ENCODE results near the gene CIZ1. TPM values are rescaled to one million over a fixed set of nuclear protein-coding genes. Genes with fewer than 3 reads are reported as not detected.

Gene CIZ1
- total and polyA plus RNA-seq, 10 of the 15 experiments (the other 5 are each of a cell fraction or from before 2014, with no cell fraction given): 1.8 to 91.6 (median 35.4) TPM

DNA sequence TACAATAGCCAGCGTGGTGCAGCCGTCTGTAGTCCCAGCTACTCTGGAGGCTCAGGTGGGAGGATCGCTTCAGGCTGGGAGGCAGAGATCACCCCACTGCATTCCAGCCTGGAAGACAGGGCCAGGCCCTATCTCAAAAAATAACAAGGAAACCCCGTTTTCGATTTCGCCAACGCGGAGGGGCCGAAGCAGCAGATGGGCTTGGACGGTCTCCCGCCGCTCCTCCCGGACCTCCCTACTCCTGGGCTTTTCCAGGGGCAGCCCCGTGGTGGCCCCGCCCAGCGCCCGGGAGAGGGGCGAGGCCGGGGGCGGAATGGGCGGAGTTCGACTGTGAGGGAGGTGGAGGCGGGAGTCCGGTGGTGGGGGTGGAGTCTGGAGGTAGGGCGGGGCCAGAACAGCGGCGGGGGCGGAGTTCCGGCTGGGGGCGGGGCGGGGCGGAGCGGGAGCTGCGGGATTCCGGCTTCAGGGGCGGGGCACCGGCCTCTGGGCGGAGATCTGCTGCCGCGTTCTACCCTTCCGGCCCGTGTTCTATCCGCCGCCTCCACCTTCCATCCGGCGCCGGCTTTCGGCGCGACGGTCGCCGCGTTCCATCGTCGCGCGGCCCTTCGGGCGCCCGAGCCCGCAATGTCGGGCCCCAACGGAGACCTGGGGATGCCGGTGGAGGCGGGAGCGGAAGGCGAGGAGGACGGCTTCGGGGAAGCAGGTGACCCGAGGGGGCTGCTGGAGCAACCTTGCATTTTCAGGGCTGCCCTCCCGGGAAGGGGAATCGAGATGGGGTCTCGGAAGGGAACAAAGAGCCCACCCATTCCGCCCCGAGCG is 31.4 kb downstream of the CIZ1 start, which contains the start of gene BBLN (continued):
- TF ChIP-seq ZNF687 (IDR thresholded peaks at IDR 0.05) (no peak), ZNF384 (IDR thresholded peaks at IDR 0.05; ENCODE audit: borderline replicate concordance, low read depth, low read length) (no peak), GATAD2B (conservative IDR thresholded peaks at IDR 0.05; ENCODE audit: low read depth) (peak; percentile 1; the same call in 1 of the 2 replicates), ZSCAN29 (IDR thresholded peaks at IDR 0.05) (no peak), ZNF622 (IDR thresholded peaks at IDR 0.05) (no peak), NR2C1 (IDR thresholded peaks at IDR 0.05) (no peak), CREM (IDR thresholded peaks at IDR 0.05; ENCODE audit: low read depth) (peak; percentile 94), BACH1 (IDR thresholded peaks at IDR 0.05; ENCODE audit: borderline replicate concordance) (no peak; the same call in 1 of the 2 replicates), LARP7 (IDR thresholded peaks at IDR 0.05) (peak; percentile 64; the same call in 1 of the 2 replicates), TCF7 (IDR thresholded peaks at IDR 0.05; ENCODE audit: borderline replicate concordance) (no peak), BHLHE40 (IDR thresholded peaks at IDR 0.05; ENCODE audit: borderline replicate concordance in 1 of 2, low read depth in 2 of 2, low read length in 1 of 2) (peak in 1 of 2 experiments; percentile 69; a peak in 2 of 4 replicates), RAD51 (IDR thresholded peaks at IDR 0.05) (no peak), USF1 (IDR thresholded peaks at IDR 0.05; ENCODE audit: borderline replicate concordance, extremely low read length, insufficient read depth, low read depth, low read length) (no peak), SUPT20H (IDR thresholded peaks at IDR 0.05; ENCODE audit: borderline replicate concordance, control insufficient read depth, low read depth, low read length) (no peak), ZNF207 (IDR thresholded peaks at IDR 0.05; ENCODE audit: borderline replicate concordance) (peak; percentile 77), RB1 (IDR thresholded peaks at IDR 0.05; ENCODE audit: borderline replicate concordance) (peak; percentile 42; the same call in 1 of the 2 replicates), ZZZ3 (IDR thresholded peaks at IDR 0.05; ENCODE audit: control insufficient read depth, insufficient read length, low read depth) (no peak), EGR1 (IDR thresholded peaks at IDR 0.05; ENCODE audit: borderline replicate concordance in 1 of 2, low read depth in 2 of 2, low read length in 2 of 2) (peak in 1 of 2 experiments; percentile 87; a peak in 2 of 3 replicates), FOXM1 (IDR thresholded peaks at IDR 0.05; ENCODE audit: low read depth, low read length) (no peak), USF2 (IDR thresholded peaks at IDR 0.05; ENCODE audit: borderline replicate concordance, low read depth, low read length) (no peak), SREBF1 (IDR thresholded peaks at IDR 0.05; ENCODE audit: low read length) (no peak), ATF7 (IDR thresholded peaks at IDR 0.05; ENCODE audit: low read depth) (peak; percentile 25; the same call in 1 of the 2 replicates), NFXL1 (IDR thresholded peaks at IDR 0.05; ENCODE audit: borderline replicate concordance) (no peak), JUND (IDR thresholded peaks at IDR 0.05; ENCODE audit: low read depth, low read length) (no peak), RCOR1 (conservative IDR thresholded peaks at IDR 0.05; ENCODE audit: low read depth, low read length) (no peak), ASH2L (IDR thresholded peaks at IDR 0.05; ENCODE audit: borderline replicate concordance, low read depth) (no peak)
